PC-9 (cell line): ENCODE results near the gene PRR35. TPM values are rescaled to one million over a fixed set of nuclear protein-coding genes. Genes with fewer than 3 reads are reported as not detected.

Source experiments
- BruUV-seq: library from RNA; stranded (reverse); fragments of 400-500 nt; replicated peaks from 2 replicates; lab custom pipeline; 2021; lab: Mats Ljungman, UMichigan
- CTCF ChIA-PET: fragments of 300-600 bp; sonication (Branson Sonifier 250); formaldehyde crosslinking; loops from one replicate; lab custom pipeline; 2022; ENCODE audit warnings: antibody characterized with exemption; lab: Charles Lee
- POLR2A ChIA-PET: fragments of 300-600 bp; sonication (Branson Sonifier 250); formaldehyde crosslinking; loops from one replicate; lab custom pipeline; 2022; ENCODE audit warnings: antibody characterized with exemption; ENCODE audit not compliant: unreplicated experiment; lab: Charles Lee
- DNase-seq, 2 experiments: peaks; one replicate each; pipeline versions ENCODE4 v3.0.0 to v3.0.0-alpha.2; 2015 to 2022; ENCODE audit warnings: mixed read lengths in 1 of 2
- H2AFZ ChIP-seq: fragments of 200-600 bp; sonication (generic); 2 replicates; pipeline ENCODE4 v1.8.1; 2017; ENCODE audit warnings: antibody characterized with exemption
- H3F3A ChIP-seq: fragments of 200-600 bp; sonication (generic); 2 replicates; pipeline ENCODE4 v1.8.1; 2017; ENCODE audit warnings: antibody characterized with exemption, mild to moderate bottlenecking, low read depth; ENCODE audit not compliant: insufficient read depth
- H3K27ac ChIP-seq: fragments of 200-600 bp; sonication (generic); 2 replicates; pipeline ENCODE4 v1.6.1; 2016; ENCODE audit warnings: mixed run types
- H3K27me3 ChIP-seq: fragments of 200-600 bp; sonication (generic); 2 replicates; pipeline ENCODE4 v1.6.1; 2016; ENCODE audit warnings: low read depth, mixed run types; ENCODE audit not compliant: insufficient read depth
- H3K36me3 ChIP-seq: fragments of 200-600 bp; sonication (generic); 2 replicates; pipeline ENCODE4 v1.6.1; 2016; ENCODE audit warnings: low read depth, mixed run types
- H3K4me1 ChIP-seq: fragments of 200-600 bp; sonication (generic); replicated peaks from 2 replicates; pipeline ENCODE4 v1.6.1; 2016; ENCODE audit warnings: mixed run types; ENCODE audit not compliant: insufficient read depth
- H3K4me2 ChIP-seq: fragments of 200-600 bp; sonication (generic); 2 replicates; pipeline ENCODE4 v1.6.1; 2017; ENCODE audit warnings: mixed run types
- H3K4me3 ChIP-seq: fragments of 200-600 bp; sonication (generic); 2 replicates; pipeline ENCODE4 v1.6.1; 2016; ENCODE audit warnings: mixed run types
- H3K79me2 ChIP-seq: fragments of 200-600 bp; sonication (generic); 2 replicates; pipeline ENCODE4 v1.6.1; 2017; ENCODE audit warnings: low read depth, mixed run types
- H3K9me2 ChIP-seq: fragments of 200-600 bp; sonication (generic); 2 replicates; pipeline ENCODE4 v1.8.1; 2017; ENCODE audit warnings: mild to moderate bottlenecking; ENCODE audit not compliant: insufficient read depth
- H3K9me3 ChIP-seq: fragments of 200-600 bp; sonication (generic); 2 replicates; pipeline ENCODE4 v1.8.1; 2016; ENCODE audit warnings: low read depth; ENCODE audit not compliant: insufficient read depth
- H4K20me1 ChIP-seq: fragments of 200-600 bp; sonication (generic); 2 replicates; pipeline ENCODE4 v1.8.1; 2017; ENCODE audit not compliant: insufficient read depth
- EZH2 ChIP-seq: fragments of 200-600 bp; sonication (generic); IDR thresholded peaks from 2 replicates; pipeline ENCODE4 v1.8.0; 2017; ENCODE audit warnings: antibody characterized with exemption, low read depth
- intact Hi-C: fragments of 100-400 bp; cut with micrococcal nuclease; formaldehyde crosslinking; loops from one replicate; pipeline ENCODE4 v1.10.0; 2022; ENCODE audit not compliant: unreplicated experiment
- total RNA-seq: library from RNA; stranded (reverse); gene quantifications from 2 replicates; pipeline ENCODE4 v1.2.3, GENCODE V29; 2021
- TF ChIP-seq, protein P1 (sequence below): fragments of 200-600 bp; sonication (generic); conservative IDR thresholded peaks from 2 replicates; pipeline ENCODE4 v1.6.1; 2017; ENCODE audit warnings: mixed run types, antibody characterized with exemption, mild to moderate bottlenecking, moderate library complexity

PRR35 gene
- total RNA-seq, 1 experiment from 2014 or later, result not detected

GRCh38 chr16:549544-550263 lies 10.5 kb upstream of the PRR35 start:
- intact Hi-C loops, result no loop called here
- Histone ChIP-seq H3K36me3 (no peaks in the 10 kb centered on the region), H4K20me1 (peaks cover 17% of the 10 kb centered on the region), H2AFZ (no peak overlapping the region), H3K4me1 (no peaks in the 10 kb centered on the region), H3K9me3 (no peaks in the 10 kb centered on the region), H3K4me3 (no peak overlapping the region), H3K27ac (no peak overlapping the region), H3K4me2 (no peak overlapping the region), H3F3A (no peaks in the 10 kb centered on the region), H3K79me2 (peaks cover 3% of the 10 kb centered on the region; the same call in 1 of the 2 replicates), H3K27me3 (no peaks in the 10 kb centered on the region), H3K9me2 (no peaks in the 10 kb centered on the region)
- ChIA-PET CTCF (no interaction called here), POLR2A (no interaction called here)
- TF ChIP-seq EZH2, result no peak
- TF ChIP-seq, protein P1, sequence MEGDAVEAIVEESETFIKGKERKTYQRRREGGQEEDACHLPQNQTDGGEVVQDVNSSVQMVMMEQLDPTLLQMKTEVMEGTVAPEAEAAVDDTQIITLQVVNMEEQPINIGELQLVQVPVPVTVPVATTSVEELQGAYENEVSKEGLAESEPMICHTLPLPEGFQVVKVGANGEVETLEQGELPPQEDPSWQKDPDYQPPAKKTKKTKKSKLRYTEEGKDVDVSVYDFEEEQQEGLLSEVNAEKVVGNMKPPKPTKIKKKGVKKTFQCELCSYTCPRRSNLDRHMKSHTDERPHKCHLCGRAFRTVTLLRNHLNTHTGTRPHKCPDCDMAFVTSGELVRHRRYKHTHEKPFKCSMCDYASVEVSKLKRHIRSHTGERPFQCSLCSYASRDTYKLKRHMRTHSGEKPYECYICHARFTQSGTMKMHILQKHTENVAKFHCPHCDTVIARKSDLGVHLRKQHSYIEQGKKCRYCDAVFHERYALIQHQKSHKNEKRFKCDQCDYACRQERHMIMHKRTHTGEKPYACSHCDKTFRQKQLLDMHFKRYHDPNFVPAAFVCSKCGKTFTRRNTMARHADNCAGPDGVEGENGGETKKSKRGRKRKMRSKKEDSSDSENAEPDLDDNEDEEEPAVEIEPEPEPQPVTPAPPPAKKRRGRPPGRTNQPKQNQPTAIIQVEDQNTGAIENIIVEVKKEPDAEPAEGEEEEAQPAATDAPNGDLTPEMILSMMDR, result no peak
- BruUV-seq, result no TSS peak
- DNase-seq, result no peak

DNA sequence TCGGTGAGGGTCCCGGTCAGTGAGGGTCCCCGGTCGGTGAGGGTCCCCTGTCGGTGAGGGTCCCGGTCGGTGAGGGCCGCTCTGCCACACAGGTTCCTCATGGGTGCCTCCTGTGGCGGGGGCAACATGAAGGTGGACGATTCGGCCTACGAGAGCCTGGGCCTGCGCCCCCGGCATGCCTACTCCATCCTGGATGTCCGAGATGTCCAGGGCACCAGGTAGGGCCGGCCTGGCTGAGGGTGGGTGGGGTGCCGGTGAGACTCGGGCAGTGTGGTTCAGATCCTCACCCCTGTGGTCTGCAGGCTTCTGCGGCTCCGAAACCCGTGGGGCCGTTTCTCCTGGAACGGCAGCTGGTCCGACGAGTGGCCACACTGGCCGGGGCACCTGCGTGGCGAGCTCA lies 9.0 kb upstream of the PRR35 start:
- Histone ChIP-seq H3K27me3 (no peaks in the 10 kb centered on the region), H3K4me2 (no peak overlapping the region), H4K20me1 (peaks cover 3% of the 10 kb centered on the region), H3K4me1 (no peaks in the 10 kb centered on the region), H3K9me2 (no peaks in the 10 kb centered on the region), H2AFZ (no peak overlapping the region), H3K79me2 (no peaks in the 10 kb centered on the region), H3K36me3 (no peaks in the 10 kb centered on the region), H3K27ac (no peak overlapping the region), H3K4me3 (no peak overlapping the region), H3K9me3 (no peaks in the 10 kb centered on the region), H3F3A (no peaks in the 10 kb centered on the region)
- intact Hi-C loops, result no loop called here
- no TSS peak for BruUV-seq
- CTCF ChIA-PET, result no interaction called here
- no peak for TF ChIP-seq EZH2
- TF ChIP-seq, protein P1, result no peak
- POLR2A ChIA-PET, result interaction anchor here (0.7 kb wide), 1 partner anchor 209 kb away, joined by 15 read pairs; no protein-coding TSS in a partner anchor
- no peak for DNase-seq

- POLR2A ChIA-PET, result no interaction called here
- CTCF ChIA-PET, result interaction anchor here (0.7 kb wide), 1 partner anchor 532 kb away, joined by 11 read pairs; no protein-coding TSS in a partner anchor
- intact Hi-C loops, result no loop called here
These were observed 8.0 kb upstream of the PRR35 start for GRCh38 chr16:552171-552570.

More at GRCh38 chr16:552171-552570, 8.0 kb upstream of the PRR35 start:
- no peak for DNase-seq
- H3K9me3 ChIP-seq, result no peaks in the 10 kb centered on the region
- TF ChIP-seq, protein P1, result no peak
- TF ChIP-seq EZH2, result no peak
- no peaks in the 10 kb centered on the region for H3K4me1 ChIP-seq
- no peaks in the 10 kb centered on the region for H3F3A ChIP-seq
- BruUV-seq, result no TSS peak
- no peak overlapping the region for H2AFZ ChIP-seq
- H3K4me3 ChIP-seq, result no peak overlapping the region
- H3K4me2 ChIP-seq, result no peak overlapping the region
- H3K27ac ChIP-seq, result no peak overlapping the region
- no peaks in the 10 kb centered on the region for H3K36me3 ChIP-seq
- H3K79me2 ChIP-seq, result no peaks in the 10 kb centered on the region
- H3K9me2 ChIP-seq, result no peaks in the 10 kb centered on the region
- H4K20me1 ChIP-seq, result no peaks in the 10 kb centered on the region
- no peaks in the 10 kb centered on the region for H3K27me3 ChIP-seq
